HG03521 (cell line): ENCODE data around the gene DENND4A.
A peak's percentile ranks its signal among the peaks of the same experiment; 100 is the strongest.
"Not testable (repeated sequence)": the region's sequence is repeated elsewhere in the genome, so short reads cannot be mapped to it uniquely, and the experiment has no call there.

Experiments
- ATAC-seq: cut with Tn5 transposase; IDR thresholded peaks from one replicate; pipeline ENCODE4 v1.9.1; 2021; ENCODE audit warnings: mild to moderate bottlenecking, moderate library complexity; ENCODE audit not compliant: unreplicated experiment

DENND4A gene

GRCh38 chr15:65789759-65790425 lies 2.2 kb downstream of the DENND4A start:
- no peak for ATAC-seq

GRCh38 chr15:65789105-65789504 lies 3.0 kb downstream of the DENND4A start:
- no peak for ATAC-seq

GRCh38 chr15:65787260-65787659 lies 4.8 kb downstream of the DENND4A start:
- no peak for ATAC-seq

- no peak for ATAC-seq
Observed at GRCh38 chr15:65785151-65785550, 6.9 kb downstream of the DENND4A start.

- no peak for ATAC-seq
Observed at GRCh38 chr15:65783872-65784271, 8.2 kb downstream of the DENND4A start.

- no peak for ATAC-seq
Observed at GRCh38 chr15:65782096-65782495, 10.0 kb downstream of the DENND4A start.

DNA sequence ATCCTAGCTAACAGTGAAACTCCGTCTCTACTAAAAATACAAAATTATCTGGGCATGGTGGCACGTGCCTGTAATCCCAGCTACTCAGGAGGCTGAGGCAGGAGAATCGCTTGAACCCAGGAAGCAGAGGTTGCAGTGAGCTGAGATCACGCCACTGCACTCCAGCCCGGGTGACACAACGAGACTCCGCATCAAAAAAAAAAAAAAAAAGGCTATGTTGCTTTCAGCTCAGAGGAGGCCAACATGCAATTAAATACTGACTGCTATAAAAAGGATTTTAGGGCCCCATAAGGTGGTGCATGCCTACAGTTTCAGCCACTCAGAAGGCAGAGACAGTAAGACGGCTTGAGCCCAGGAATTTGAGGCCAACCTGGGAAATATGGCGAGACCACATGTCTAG lies 13.4 kb downstream of the DENND4A start:
- not testable (repeated sequence) for ATAC-seq

DNA sequence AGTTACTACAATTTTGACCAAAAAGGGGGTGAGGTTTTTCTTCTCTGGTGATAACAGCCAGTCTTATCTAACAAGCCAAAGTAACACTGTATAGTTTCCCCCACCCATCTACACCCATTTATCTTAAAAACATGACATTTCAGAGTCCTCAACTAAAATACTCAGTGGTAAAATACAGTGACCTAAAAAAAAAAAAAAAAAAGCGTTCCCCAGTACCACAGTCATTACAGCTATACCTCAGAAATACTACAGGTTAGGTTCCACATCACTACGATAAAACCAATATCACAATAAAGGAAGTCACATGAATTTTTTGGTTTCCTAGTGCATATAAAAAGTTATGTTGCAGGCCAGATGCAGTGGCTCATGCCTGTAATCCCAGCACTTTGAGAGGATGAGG lies 13.8 kb downstream of the DENND4A start:
- no peak for ATAC-seq

- ATAC-seq, result no peak
Observed at GRCh38 chr15:65777843-65778242, 14.2 kb downstream of the DENND4A start.

DNA sequence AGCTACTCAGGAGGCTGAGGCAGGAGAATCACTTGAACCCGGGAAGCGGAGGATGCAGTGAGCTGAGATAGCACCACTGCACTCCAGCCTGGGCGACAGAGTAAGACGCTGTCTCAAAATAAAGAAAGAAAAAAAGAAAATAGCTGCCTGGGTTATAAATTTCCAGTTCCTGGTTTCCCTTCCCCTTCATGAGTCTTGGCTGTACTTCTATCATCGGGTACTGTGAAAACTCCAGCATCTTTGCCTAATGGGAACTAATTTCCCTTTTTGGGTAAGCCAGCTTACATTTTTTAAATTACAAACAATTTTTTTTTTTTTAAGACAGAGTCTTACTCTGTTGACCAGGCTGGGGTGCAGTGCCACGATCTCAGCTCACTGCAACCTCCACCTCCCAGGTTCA lies 15.0 kb downstream of the DENND4A start:
- no peak for ATAC-seq

DNA sequence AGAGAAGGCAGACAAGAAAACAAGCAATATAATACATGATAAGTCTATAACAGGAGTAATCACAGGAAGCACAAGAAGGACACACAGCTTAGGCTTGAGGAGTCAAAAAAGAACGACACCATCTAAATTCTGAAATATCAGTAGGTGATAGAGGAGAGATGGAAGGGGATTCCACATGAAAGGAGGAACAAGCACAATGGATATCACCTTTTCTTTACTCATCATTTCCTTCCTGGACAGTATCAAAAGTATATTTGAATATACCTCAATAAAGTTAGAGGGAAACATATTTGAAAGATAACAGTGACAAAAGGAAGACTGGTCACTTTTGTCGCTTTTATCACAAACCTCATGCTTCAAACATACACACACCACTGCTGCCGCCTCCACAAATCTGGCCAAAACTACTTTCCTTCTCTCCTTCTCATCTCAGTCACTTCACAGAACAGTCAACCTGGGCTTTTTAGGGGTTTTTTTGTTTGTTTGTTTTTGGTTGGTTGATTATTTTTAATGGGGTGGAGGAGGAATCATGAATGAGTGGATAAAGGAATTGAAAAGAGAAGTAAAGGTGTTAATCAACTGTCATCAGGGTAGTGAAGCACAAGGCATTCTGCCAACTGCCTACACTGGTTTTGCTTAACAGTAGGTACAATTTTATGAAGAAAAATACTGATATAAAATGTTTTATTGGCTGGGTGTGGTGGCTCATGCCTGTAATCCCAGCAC lies 18.5 kb downstream of the DENND4A start:
- ATAC-seq, result peak; percentile 61

DNA sequence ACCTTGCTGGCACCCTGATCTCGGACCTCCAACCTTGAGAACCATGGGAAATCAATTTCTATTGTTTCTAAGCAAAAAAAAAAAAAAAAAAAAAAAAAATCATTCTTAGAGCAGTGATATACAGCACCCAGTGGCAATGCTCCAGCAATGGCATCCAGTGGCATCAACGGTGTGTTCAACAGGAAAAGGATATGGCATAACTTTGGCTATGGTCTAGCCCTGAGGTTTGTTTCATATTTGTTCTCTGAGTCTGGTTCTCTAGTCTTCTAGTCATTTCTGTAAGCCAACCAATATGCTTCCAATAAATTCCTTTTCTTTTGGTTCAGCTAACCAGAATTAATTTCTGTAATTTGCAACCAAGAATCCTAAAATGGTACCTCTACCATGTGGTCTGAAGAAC lies 19.2 kb downstream of the DENND4A start:
- no peak for ATAC-seq

GRCh38 chr15:65771870-65772269 lies 20.2 kb downstream of the DENND4A start:
- ATAC-seq, result no peak

DNA sequence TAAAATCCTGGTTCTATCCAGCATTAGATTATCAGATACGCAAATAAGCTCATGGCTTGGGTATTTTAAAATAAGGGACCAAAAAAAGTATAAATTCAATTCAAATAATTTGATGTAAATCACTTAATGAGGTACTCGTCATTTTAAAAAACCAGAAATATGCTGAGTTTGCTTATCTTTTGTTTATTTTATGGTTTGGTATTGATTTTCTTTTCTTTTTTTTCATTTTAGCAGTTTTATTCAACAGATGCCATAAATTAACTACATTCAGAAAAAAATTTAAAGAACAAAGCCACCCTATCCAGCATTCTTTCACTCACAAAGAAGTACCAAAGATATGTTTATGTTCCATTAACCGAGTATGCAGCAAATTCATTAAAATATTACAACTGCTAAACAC lies 22.6 kb downstream of the DENND4A start:
- no peak for ATAC-seq

DNA sequence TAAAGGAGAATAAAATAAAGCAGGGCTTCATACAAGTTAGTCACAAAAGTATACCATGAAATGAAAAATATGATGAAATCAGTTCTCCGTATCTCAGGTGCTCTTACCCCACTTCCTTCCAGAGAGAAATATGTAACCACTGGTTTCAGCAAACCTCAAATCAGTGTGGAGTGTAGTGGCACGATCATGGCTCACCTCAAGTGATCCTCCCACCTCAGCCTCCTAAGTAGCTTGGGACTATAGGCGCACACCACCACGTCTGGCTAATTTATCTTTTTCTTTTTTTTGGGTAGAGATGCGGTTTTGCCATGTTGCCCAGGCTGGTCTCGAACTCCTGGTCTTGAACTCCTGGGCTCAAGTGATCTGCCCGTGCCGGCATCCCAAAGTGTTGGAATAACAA lies 24.2 kb downstream of the DENND4A start:
- ATAC-seq, result no peak

DNA sequence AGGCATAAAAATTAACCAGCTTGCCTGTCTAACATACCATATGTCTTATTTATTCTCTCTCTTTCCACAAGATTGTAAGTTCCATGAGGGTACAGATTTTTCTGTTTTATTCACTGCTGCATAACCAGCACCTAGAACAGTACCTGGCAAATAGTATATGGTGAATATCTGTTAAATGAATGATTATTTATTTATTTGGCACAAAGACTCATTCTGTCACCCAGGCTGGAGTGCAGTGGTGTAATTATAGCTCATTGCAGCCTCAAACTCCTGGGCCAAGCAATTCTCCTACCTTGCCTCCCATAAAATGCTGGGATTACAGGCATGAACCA lies 24.9 kb downstream of the DENND4A start:
- no peak for ATAC-seq

DNA sequence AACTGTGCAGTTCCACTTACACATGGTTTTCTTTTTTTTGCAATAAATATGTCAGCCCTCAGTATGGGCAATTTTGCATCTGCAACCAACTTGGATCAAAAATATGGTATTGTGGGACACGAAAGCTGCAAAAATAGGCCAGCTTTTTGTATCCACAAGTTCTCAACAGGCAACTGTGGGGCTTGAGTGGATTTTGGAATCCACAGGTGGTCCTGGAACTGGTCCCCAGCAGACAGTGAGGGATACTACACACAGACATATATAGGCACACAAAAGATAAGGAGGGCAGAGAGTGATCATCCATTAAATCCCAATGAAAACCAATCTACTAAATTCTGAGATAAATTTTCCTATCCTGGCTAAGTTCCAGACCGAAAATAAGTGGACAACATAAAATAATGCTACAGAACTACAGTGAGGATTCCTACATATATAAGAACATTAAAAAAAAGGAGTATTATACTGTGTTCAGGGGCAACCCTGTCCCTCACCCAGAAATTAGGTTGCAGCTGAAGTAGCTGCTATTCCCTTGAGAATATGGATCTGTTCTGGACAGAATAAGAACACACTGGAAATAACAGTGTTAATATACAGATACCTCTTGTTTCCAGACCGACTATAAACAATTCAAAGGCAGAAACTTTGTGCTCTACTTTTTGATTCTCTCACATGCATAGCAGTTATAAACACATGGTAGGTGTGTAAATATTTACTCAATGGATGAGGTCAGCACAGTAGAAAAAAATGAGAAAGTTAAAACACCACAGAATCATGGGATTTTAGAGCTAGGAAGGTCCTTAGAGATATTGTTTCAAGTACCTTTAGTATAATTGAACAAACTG lies 25.4 kb downstream of the DENND4A start:
- ATAC-seq, result no peak

DNA sequence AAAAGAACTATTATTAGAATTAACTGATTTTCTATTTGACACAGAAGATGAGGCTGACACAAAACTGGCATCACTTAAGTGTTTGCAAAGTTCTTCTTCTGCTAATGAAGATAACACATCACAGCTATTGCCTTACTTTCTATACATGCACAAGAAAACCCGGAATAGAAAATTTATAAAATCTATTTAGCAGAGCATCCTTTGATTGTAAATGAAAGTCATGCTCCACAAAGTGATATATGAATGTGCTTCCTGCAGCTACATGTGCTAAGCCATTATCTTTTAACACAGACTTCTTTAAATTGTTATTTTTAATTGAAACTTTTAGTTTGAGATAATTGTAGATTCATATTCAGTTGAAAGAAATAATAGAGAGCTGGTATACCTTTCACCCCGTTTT lies 27.0 kb downstream of the DENND4A start:
- no peak for ATAC-seq

- no peak for ATAC-seq
Observed at GRCh38 chr15:65762914-65763787, 28.9 kb downstream of the DENND4A start.

DNA sequence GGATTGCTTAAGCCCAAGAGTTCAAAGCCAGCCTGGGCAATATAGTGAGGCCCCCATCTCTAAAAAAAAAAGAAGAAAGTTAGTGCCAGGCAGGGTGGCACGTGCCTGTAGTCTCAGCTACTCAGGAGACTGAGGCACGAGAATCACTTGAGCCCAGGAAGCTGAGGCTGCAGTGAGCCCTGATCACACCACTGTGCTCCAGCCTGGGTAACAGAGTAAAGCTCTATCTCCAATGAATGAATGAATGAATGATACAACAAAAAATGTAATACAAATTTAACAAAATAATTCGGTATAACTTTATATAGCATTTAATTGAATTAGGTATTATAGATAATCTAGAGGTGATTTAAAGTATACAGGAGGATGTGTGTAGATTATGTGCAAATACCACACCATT lies 29.7 kb downstream of the DENND4A start:
- ATAC-seq, result no peak
